EH (cell line): ENCODE data around the gene DNMT3A.

Source experiments
- DNase-seq: peaks from one replicate; pipeline ENCODE4 v3.0.0-alpha.2; 2015; ENCODE audit warnings: low read depth

The DNMT3A gene

GRCh38 chr2:25304826-25305596 lies 36.7 kb downstream of the DNMT3A start:
- no peak for DNase-seq

GRCh38 chr2:25304321-25304720 lies 37.4 kb downstream of the DNMT3A start:
- no peak for DNase-seq

- DNase-seq: no peak
Observed at GRCh38 chr2:25303633-25304236, 38.0 kb downstream of the DNMT3A start.

GRCh38 chr2:25302758-25303375 lies 38.9 kb downstream of the DNMT3A start:
- DNase-seq: no peak

- peak; percentile 87 for DNase-seq
Observed at GRCh38 chr2:25301453-25302352, 40.0 kb downstream of the DNMT3A start.

DNA sequence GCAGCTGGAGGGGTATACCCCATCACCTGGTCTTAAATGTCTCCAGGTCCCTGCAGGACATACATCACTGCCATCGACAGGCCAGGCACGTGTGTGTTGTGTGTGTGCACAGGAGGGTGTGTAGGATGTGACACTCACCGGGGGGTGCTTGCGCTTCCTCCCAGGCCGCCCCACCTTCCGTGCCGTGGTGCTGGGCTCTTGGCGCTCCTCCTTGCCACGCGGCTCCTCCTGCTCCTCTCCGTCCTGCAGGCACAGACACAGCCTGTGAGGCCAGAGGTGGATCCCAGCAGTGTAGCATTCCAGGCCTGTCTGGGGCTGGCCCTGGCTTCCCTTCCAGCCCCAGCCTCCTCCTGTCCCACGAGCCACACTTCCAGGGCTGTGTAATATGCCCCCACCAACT lies 41.7 kb downstream of the DNMT3A start:
- DNase-seq: no peak

DNA sequence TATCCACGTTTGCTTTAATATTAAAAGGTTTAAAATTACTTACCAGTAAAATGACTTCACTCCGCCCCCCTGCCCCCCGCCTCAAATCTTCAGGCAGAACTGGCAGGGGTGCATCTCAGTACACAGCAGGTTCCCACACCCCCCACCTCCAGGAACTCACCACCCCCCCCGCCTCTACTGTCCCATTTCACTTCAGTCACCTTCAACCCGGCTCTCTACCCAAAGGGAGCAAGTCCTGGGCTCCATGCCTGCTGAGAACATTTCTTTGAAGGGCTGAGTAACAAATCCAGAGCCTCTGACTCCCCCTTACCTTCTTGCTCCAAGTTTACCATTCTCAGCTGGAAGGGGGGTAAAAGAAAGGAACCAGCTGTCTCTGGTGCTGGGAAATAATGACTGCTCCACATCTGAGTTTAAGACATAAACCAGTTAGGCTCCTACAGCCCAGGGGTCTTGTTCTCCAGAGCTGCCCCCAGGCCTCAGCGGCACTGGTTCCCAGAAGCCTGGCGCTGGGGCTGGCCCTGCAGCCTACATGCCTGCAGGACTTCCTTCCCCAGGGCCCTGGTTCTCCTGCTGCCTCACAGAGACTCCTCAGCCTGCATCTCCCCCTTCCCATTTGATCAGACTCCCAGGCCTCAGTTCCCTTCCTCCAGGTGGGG lies 42.8 kb downstream of the DNMT3A start:
- no peak for DNase-seq

DNA sequence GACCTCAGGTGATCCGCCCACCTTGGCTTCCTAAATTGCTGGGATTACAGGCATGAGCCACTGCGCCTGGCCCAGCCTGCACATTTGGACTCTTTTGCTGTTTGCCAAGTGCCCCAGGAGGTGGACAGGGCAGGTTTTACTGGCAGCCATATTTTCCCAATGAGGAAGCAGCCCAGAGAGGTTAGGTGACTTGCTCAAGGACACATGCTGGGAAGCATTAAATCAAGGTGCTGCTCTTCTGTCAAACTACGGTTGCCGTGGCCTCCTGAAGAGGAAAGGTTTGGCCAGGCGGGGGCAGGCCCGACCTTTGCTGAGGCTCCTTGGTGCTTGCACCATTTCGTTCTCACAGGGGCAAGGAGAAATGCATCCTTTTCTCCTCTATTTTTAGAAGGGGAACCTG lies 44.0 kb downstream of the DNMT3A start:
- DNase-seq: no peak

- no peak for DNase-seq
Observed at GRCh38 chr2:25295621-25296020, 46.1 kb downstream of the DNMT3A start.

GRCh38 chr2:25294573-25295462 lies 46.9 kb downstream of the DNMT3A start:
- DNase-seq: peak; percentile 47

- no peak for DNase-seq
Observed at GRCh38 chr2:25293958-25294562, 47.7 kb downstream of the DNMT3A start.

- no peak for DNase-seq
Observed at GRCh38 chr2:25293145-25293544, 48.6 kb downstream of the DNMT3A start.

- no peak for DNase-seq
Observed at GRCh38 chr2:25292408-25292807, 49.3 kb downstream of the DNMT3A start.

GRCh38 chr2:25290811-25291495 lies 50.8 kb downstream of the DNMT3A start:
- no peak for DNase-seq

- DNase-seq: no peak
Observed at GRCh38 chr2:25286723-25287483, 54.8 kb downstream of the DNMT3A start.

- DNase-seq: peak; percentile 42
Observed at GRCh38 chr2:25286025-25286400, 55.7 kb downstream of the DNMT3A start.

- DNase-seq: no peak
Observed at GRCh38 chr2:25285265-25286024, 56.3 kb downstream of the DNMT3A start.

- no peak for DNase-seq
Observed at GRCh38 chr2:25284756-25285155, 57.0 kb downstream of the DNMT3A start.
